GM12875 (cell line): ENCODE measurements around the gene FRMPD1.
"Not testable (repeated sequence)": the region's sequence is repeated elsewhere in the genome, so short reads cannot be mapped to it uniquely, and the experiment has no call there.

Source experiments
- H3K4me3 ChIP-seq: one replicate; pipeline ENCODE4 v1.5.1; 2011; ENCODE audit warnings: low read depth, low read length, control low read depth
- TF ChIP-seq, protein P1 (sequence below): IDR thresholded peaks from 2 replicates; pipeline ENCODE4 v1.5.1; 2011; ENCODE audit warnings: low read depth, mild to moderate bottlenecking, control low read depth, inconsistent platforms, low read length, moderate library complexity, borderline replicate concordance; ENCODE audit not compliant: insufficient read depth

Gene FRMPD1

GRCh38 chr9:37753489-37754190, 102.9 kb downstream of the FRMPD1 start, which contains the start of gene TRMT10B:
Gene TRMT10B, plus strand, starts transcription at chr9:37753805. Its CDS starts 8,127 bp downstream, at chr9:37761932.
- peak within 1 kb of the TSS; percentile 81 for H3K4me3 ChIP-seq
- TF ChIP-seq, protein P1, sequence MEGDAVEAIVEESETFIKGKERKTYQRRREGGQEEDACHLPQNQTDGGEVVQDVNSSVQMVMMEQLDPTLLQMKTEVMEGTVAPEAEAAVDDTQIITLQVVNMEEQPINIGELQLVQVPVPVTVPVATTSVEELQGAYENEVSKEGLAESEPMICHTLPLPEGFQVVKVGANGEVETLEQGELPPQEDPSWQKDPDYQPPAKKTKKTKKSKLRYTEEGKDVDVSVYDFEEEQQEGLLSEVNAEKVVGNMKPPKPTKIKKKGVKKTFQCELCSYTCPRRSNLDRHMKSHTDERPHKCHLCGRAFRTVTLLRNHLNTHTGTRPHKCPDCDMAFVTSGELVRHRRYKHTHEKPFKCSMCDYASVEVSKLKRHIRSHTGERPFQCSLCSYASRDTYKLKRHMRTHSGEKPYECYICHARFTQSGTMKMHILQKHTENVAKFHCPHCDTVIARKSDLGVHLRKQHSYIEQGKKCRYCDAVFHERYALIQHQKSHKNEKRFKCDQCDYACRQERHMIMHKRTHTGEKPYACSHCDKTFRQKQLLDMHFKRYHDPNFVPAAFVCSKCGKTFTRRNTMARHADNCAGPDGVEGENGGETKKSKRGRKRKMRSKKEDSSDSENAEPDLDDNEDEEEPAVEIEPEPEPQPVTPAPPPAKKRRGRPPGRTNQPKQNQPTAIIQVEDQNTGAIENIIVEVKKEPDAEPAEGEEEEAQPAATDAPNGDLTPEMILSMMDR, result no peak

- TF ChIP-seq, protein P1, result no peak
- no peak overlapping the region for H3K4me3 ChIP-seq
These were observed 108.0 kb downstream of the FRMPD1 start for GRCh38 chr9:37758747-37759146.

DNA sequence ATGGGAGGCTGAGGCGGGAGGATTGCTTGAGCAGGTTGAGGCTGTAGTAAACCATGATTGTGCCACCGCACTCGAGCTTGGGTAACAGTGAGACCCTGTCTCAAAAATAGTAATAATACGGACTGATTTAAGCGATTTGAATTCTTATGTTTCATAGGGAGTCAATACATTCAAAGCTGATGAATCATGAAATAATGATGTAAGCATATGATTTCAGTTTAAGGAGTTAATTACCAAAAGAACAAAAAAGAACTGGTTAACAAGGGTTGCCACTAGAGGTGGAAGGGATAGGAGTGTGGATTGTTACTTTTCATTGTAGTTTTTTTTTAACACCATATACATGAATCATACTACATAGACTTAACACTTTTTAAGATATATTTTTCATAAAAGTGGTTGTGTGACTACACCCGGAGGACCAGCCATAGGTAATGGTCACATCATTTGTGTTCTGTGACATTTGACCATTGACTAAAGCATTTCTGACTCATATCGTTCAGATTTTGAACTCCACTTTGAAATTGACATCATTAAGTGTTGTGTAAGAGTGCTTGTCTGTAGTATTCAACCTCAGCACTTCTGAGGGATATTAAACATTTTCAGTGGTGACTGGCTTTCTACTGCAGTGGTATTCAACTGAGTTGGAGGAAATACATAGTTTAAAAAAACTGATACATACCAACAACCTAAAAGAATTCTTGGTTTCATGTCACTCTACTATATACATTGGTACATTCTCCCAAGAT, 109.8 kb downstream of the FRMPD1 start:
- TF ChIP-seq, protein P1, result no peak
- no peak overlapping the region for H3K4me3 ChIP-seq

- H3K4me3 ChIP-seq, result no peak overlapping the region
- TF ChIP-seq, protein P1, result no peak
These were observed 110.8 kb downstream of the FRMPD1 start for GRCh38 chr9:37761511-37761910.

DNA sequence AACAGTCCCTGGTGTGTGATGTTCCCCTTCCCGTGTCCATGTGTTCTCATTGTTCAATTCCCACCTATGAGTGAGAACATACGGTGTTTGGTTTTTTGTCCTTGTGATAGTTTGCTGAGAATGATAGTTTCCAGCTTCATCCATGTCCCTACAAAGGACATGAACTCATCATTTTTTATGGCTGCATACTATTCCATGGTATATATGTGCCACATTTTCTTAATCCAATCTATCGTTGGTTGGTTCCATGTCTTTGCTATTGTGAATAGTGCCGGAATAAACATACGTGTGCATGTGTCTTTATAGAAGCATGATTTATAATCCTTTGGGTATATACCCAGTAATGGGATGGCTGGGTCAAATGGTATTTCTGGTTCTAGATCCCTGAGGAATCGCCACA, 114.5 kb downstream of the FRMPD1 start:
- H3K4me3 ChIP-seq, result not testable (repeated sequence)

DNA sequence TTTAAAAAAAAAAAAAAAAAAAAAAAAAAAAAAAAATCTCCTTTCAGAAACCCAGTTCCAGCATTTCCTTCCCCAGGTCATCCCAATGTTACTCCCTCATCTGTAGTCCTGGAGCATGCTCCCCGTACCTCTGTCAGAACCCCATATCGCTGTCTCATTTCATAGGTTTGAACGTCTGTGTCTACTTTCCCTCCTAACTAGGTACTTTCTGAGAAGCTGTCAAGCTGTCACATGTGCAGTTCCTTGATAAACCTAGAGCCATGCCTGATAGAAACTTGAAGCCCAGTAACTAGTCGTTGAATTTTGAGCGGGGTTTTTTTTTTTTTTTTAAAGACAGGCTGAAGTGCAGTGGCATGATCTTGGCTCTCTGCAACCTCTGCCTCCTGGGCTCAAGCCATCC, 118.6 kb downstream of the FRMPD1 start:
- TF ChIP-seq, protein P1, result no peak
- no peak overlapping the region for H3K4me3 ChIP-seq

GRCh38 chr9:37769995-37770394, 119.2 kb downstream of the FRMPD1 start:
- no peak overlapping the region for H3K4me3 ChIP-seq

More at GRCh38 chr9:37769995-37770394, 119.2 kb downstream of the FRMPD1 start:
- TF ChIP-seq, protein P1, result no peak
